HG02763 (cell line): ENCODE measurements around the gene RAPGEF3.

Experiments used
- ATAC-seq: cut with Tn5 transposase; IDR thresholded peaks from one replicate; pipeline ENCODE4 v1.9.1; 2021; ENCODE audit warnings: mild to moderate bottlenecking, moderate library complexity; ENCODE audit not compliant: unreplicated experiment

The RAPGEF3 gene

DNA sequence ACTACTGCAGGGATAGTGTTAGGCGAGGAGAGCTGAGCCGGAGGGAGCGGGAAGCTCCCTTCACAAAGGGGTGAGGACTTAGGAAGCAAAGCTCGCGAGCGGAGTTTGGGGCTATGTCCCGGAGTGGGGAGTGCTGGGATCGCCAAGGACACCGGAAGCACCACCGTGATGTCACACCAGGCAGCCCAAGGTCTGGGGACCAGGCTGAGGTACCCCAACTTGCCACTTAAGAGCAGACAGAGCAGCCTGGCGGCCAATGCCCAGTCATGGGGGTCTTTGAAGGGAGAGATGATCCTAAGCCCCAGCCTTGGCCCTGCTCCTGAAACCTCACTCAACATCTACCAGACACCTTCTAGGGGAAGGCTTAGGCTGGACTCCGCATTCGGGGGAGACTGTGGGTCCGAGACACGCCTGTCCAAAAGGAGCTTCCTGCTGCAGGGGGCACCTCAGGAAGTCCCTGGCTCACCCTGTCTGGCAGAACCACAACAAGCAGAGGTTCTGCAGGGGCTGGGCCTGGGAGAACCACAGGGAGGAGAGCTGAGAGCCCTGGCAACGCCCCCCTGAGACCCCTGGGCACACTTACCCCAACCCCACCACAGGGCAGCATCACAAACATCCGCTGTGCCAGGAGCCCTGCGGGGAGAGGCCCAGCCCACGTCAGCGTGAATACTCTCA, 32.1 kb upstream of the RAPGEF3 start:
- no peak for ATAC-seq

DNA sequence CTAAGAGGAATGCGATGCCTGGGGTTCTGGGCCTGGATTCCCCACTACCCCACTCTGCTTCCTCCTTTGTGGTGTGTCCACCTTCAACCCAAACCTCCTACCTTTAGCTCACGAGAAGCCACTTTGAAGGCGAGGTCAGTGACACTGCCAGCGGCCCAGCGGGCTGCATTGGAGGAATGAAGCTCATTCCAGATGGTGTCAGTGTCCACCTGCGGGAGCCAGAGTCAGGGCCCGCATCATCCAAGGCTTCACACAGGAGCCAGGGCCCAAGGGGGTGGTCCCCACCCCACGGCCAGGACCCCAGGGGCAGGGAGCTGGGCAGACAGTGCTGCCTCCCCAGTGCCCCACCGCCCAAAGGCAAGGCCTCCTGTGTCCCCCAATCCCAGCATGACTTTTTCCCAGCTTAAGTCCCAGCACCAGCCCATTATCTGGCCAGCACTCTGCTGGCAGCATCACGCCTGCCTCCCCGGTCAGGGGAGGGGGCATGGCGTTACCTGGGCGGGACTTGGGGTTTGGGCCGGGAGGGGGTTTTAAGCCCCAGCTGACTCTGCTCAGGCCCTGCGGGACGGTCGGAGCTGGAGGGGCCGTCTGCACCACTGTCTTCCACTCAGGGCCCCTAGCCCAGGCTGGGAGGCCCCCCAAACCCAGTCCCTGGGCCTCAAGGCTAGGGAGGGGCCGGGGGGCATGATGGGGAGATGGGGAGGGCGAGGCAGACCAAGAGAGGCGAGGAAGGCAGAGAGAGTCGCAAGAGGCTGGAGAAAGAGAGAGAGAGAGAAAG, 31.2 kb upstream of the RAPGEF3 start:
- ATAC-seq: no peak

GRCh38 chr12:47789141-47789540, 30.5 kb upstream of the RAPGEF3 start:
- ATAC-seq: no peak

- no peak for ATAC-seq
Observed at GRCh38 chr12:47787596-47788319, 29.1 kb upstream of the RAPGEF3 start.

- ATAC-seq: no peak
Observed at GRCh38 chr12:47786662-47787280, 28.1 kb upstream of the RAPGEF3 start.

- ATAC-seq: no peak
Observed at GRCh38 chr12:47785887-47786661, 27.4 kb upstream of the RAPGEF3 start.

GRCh38 chr12:47785036-47785886, 26.6 kb upstream of the RAPGEF3 start:
- no peak for ATAC-seq

DNA sequence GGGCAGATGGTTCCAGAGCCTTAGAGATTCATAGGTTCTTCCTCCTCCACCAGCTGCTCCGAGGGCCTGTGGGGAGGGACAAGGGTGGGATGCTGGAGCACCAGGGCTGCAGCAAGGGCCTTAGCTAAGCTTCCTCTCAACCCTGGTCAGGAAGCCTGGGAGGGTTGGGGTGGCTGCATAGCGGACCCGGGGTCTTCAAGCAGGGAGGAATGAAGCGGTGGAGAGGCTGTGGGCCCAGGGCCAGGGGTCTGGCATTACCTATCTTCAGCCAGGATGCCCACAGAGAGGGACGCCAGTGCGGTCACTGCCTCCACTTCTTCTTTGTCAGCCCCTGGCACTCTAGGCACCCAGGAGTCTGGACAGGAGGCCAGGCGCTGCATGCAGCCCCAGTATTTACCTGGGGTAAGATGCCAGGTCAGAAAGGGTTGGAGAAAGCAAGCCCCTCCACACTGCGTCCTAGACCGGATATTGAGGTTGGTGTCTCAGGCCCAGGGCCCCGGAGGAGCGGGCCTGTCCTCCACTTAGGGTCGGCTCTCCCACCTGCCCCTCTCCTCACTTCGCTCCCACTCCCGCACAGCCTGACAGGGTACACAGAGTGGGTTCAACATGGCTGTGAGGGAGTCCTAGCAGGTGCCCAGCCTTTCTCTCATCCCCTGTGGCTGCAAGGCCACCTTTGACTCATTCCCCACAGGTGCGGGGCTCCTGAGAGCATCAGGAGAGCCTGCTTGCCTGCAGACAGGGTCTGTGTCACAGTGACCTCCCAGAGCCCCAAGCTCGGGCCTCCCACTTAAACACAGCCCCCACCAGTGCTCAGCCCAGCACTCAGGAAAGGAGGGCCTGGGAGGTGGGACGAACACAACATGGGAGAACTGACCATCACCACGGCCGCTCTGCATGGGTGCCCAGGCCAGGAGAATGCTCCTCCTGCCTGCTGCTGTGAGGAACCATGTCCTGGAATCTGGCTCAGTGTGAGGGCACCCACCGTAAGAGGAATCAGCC, 25.4 kb upstream of the RAPGEF3 start:
- no peak for ATAC-seq

DNA sequence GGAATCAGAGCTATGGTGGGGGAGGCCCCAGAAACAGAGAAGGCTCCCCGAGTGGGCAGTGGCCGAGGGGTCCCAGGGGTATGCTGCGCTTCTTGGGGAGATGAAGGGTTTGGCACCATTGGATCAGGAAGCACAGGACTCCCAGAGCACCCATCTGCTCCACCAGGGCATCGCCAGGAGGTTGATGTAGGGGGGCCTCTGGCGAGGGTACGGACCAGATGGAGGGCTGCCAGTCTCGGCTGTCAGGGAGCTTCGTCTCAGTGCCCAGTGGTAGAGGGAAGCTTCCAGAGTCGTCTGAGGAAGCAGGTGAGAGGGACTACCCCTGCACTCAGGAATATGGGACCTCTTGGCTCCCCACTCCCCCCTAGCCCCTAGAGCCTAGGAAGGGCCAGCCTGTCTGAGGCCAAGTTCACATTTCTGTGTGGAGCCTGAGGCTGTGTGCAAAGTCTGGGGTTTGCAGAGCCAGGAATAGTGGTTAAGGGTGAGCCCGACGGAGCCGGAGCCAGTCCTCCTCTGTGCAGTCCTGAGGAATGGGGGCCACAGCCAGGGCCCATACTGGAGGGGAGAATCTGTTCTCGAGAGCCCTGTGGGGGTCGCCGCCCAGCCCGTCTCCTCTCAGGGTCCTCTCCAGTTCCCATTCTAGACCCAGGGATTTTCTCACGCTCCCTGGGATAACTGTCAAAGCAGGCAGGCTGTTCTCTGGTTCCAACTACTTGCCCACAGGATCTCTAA, 24.5 kb upstream of the RAPGEF3 start:
- ATAC-seq: no peak

DNA sequence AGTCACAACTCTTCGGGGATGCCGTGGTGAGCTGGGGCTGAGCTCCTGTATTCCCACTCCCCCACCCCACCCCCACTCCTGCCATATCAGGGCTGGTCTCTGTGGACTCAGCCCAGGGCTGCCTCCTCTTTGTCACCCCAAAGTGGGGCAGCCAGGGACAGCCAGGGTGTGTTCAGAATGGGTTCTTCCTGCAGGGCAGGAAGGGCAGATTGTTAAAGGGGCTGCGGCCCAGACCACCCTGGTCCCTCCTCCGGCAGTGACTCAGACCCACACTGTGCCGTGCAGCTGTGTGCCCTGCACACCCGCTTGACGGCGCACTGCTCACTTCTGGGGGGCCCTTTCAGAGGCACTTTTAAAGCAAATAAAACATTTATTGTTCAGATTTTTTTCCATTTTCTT, 23.7 kb upstream of the RAPGEF3 start:
- ATAC-seq: no peak

- no peak for ATAC-seq
Observed at GRCh38 chr12:47781479-47782371, 23.0 kb upstream of the RAPGEF3 start.

- no peak for ATAC-seq
Observed at GRCh38 chr12:47779943-47780504, 21.3 kb upstream of the RAPGEF3 start.

- ATAC-seq: peak; percentile 75
Observed at GRCh38 chr12:47779301-47779942, 20.7 kb upstream of the RAPGEF3 start.

DNA sequence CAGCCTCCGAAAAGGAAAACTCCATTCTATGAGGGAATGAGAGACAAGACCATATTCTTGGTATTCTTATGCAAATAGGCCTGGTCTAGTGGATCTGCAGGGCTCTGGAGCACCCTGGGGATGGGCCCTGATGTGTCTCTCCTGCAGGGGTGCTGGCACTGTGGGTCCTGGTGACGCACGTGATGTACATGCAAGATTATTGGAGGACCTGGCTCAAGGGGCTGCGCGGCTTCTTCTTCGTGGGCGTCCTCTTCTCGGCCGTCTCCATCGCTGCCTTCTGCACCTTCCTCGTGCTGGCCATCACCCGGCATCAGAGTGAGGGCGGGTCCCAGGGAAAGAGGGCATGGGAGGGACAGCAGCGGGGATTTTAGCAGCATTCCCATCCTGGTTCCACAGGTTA, 20.2 kb upstream of the RAPGEF3 start:
- no peak for ATAC-seq

GRCh38 chr12:47777741-47778558, 19.3 kb upstream of the RAPGEF3 start:
- no peak for ATAC-seq
